PC-3 (cell line): ENCODE data around the gene C9orf40. TPM values are rescaled to one million over a fixed set of nuclear protein-coding genes. Genes with fewer than 3 reads are reported as not detected.

Experiments
- ATAC-seq: fragments of 200-7000 bp; cut with Tn5 transposase; 2 replicates; pipeline ENCODE4 v1.9.1; 2020; ENCODE audit warnings: mild to moderate bottlenecking, moderate library complexity
- BruUV-seq: library from RNA; stranded (reverse); fragments of 400-500 nt; replicated peaks from 2 replicates; lab custom pipeline; 2021; lab: Mats Ljungman, UMichigan
- CTCF ChIA-PET: fragments of 300-600 bp; sonication (Branson Sonifier 250); formaldehyde crosslinking; loops from one replicate; lab custom pipeline; 2022; ENCODE audit warnings: antibody characterized with exemption; lab: Charles Lee
- POLR2A ChIA-PET: fragments of 300-600 bp; sonication (Branson Sonifier 250); formaldehyde crosslinking; loops from one replicate; lab custom pipeline; 2022; ENCODE audit warnings: antibody characterized with exemption; ENCODE audit not compliant: unreplicated experiment; lab: Charles Lee
- DNase-seq: peaks from one replicate; pipeline ENCODE4 v3.0.0-alpha.2; 2015
- H2AFZ ChIP-seq: fragments of 300-600 bp; sonication (generic); 2 replicates; pipeline ENCODE4 v1.6.0; 2016; ENCODE audit warnings: antibody characterized with exemption, low read length
- H3F3A ChIP-seq: fragments of 300-600 bp; sonication (generic); one replicate; pipeline ENCODE4 v1.6.0; 2017; ENCODE audit warnings: antibody characterized with exemption, low read length, control low read depth, mild to moderate bottlenecking; ENCODE audit not compliant: unreplicated experiment
- H3K27ac ChIP-seq: fragments of 300-600 bp; sonication (generic); 2 replicates; pipeline ENCODE4 v1.5.1; 2016; ENCODE audit warnings: mild to moderate bottlenecking, low read length
- H3K27me3 ChIP-seq: fragments of 300-600 bp; sonication (generic); 2 replicates; pipeline ENCODE4 v1.6.1; 2016; ENCODE audit warnings: low read length, mixed read lengths
- H3K36me3 ChIP-seq: fragments of 300-600 bp; sonication (generic); 2 replicates; pipeline ENCODE4 v1.6.1; 2016; ENCODE audit warnings: low read depth, mixed run types, low read length, mixed read lengths
- H3K4me1 ChIP-seq: fragments of 300-600 bp; sonication (generic); 2 replicates; pipeline ENCODE4 v1.5.1; 2016; ENCODE audit warnings: low read length; ENCODE audit not compliant: insufficient read depth
- H3K4me2 ChIP-seq: fragments of 300-600 bp; sonication (generic); 2 replicates; pipeline ENCODE4 v1.6.0; 2016; ENCODE audit warnings: low read length
- H3K4me3 ChIP-seq: fragments of 300-600 bp; sonication (generic); 2 replicates; pipeline ENCODE4 v1.5.1; 2016; ENCODE audit warnings: mild to moderate bottlenecking, low read length, mixed read lengths
- H3K79me2 ChIP-seq: fragments of 300-600 bp; sonication (generic); 2 replicates; pipeline ENCODE4 v1.6.1; 2017; ENCODE audit warnings: low read length, mixed read lengths
- H3K9ac ChIP-seq: fragments of 300-600 bp; sonication (generic); 2 replicates; pipeline ENCODE4 v1.6.0; 2016; ENCODE audit warnings: mild to moderate bottlenecking, low read length
- H3K9me2 ChIP-seq: fragments of 300-600 bp; sonication (generic); replicated peaks from 2 replicates; pipeline ENCODE4 v1.6.1; 2016; ENCODE audit warnings: mixed run types, low read length, mixed read lengths
- H3K9me3 ChIP-seq: fragments of 300-600 bp; sonication (generic); 2 replicates; pipeline ENCODE4 v1.6.1; 2016; ENCODE audit warnings: low read length, mixed read lengths
- H4K20me1 ChIP-seq: fragments of 300-600 bp; sonication (generic); 2 replicates; pipeline ENCODE4 v1.6.1; 2016; ENCODE audit warnings: low read length, mixed read lengths
- EZH2 ChIP-seq: fragments of 300-600 bp; sonication (generic); IDR thresholded peaks from one replicate; pipeline ENCODE4 v1.6.1; 2017; ENCODE audit warnings: antibody characterized with exemption, mild to moderate bottlenecking, low read length; ENCODE audit not compliant: unreplicated experiment
- EZH2phosphoT487 ChIP-seq: fragments of 300-600 bp; sonication (generic); IDR thresholded peaks from 2 replicates; pipeline ENCODE4 v1.6.1; 2018; ENCODE audit warnings: mild to moderate bottlenecking, antibody characterized with exemption, low read length, borderline replicate concordance
- intact Hi-C: fragments of 100-400 bp; cut with micrococcal nuclease; formaldehyde crosslinking; loops from 2 replicates; pipeline ENCODE4 v1.9.0; 2023
- total RNA-seq: library from RNA; depleted of rRNA; stranded (reverse); fragments of >200 nt; gene quantifications from 2 replicates; pipeline ENCODE4 v1.2.3, GENCODE V29; 2014
- TF ChIP-seq, protein P1 (sequence below): fragments of 300-600 bp; sonication (generic); conservative IDR thresholded peaks from 2 replicates; pipeline ENCODE4 v1.5.1; 2017; ENCODE audit warnings: antibody characterized with exemption, low read depth, mild to moderate bottlenecking, low read length

The C9orf40 gene
- total RNA-seq, 1 experiment from 2014 or later = 4.7 TPM

DNA sequence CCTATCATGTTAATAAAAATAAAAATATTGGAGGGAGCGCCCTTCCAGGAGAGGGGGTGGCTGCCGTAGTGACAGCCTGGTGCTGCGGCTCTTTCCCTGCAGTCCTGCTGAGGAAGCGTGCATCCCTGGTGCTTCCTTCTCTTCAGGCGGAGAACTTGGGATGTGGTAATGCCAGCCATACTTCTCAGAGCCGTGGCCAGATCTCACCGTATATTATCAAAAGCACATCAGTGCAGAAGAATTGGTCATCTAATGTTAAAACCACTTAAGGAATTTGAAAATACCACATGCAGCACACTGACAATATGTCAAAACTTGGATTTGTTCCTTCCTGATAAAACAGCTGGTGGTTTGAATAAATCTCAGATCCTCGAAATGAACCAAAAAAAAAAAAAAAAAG is 17.7 kb downstream of the C9orf40 start:
- no peaks in the 10 kb centered on the region for H3F3A ChIP-seq
- H3K4me1 ChIP-seq = no peaks in the 10 kb centered on the region
- H2AFZ ChIP-seq = no peak overlapping the region
- H3K27me3 ChIP-seq = no peaks in the 10 kb centered on the region
- no peaks in the 10 kb centered on the region for H4K20me1 ChIP-seq
- TF ChIP-seq, protein P1, sequence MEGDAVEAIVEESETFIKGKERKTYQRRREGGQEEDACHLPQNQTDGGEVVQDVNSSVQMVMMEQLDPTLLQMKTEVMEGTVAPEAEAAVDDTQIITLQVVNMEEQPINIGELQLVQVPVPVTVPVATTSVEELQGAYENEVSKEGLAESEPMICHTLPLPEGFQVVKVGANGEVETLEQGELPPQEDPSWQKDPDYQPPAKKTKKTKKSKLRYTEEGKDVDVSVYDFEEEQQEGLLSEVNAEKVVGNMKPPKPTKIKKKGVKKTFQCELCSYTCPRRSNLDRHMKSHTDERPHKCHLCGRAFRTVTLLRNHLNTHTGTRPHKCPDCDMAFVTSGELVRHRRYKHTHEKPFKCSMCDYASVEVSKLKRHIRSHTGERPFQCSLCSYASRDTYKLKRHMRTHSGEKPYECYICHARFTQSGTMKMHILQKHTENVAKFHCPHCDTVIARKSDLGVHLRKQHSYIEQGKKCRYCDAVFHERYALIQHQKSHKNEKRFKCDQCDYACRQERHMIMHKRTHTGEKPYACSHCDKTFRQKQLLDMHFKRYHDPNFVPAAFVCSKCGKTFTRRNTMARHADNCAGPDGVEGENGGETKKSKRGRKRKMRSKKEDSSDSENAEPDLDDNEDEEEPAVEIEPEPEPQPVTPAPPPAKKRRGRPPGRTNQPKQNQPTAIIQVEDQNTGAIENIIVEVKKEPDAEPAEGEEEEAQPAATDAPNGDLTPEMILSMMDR = no peak
- no peak for TF ChIP-seq EZH2
- TF ChIP-seq EZH2phosphoT487 = no peak
- H3K27ac ChIP-seq = no peak overlapping the region
- ChIA-PET POLR2A (no interaction called here), CTCF (no interaction called here)
- ATAC-seq = no peak
- intact Hi-C loops = no loop called here
- H3K9me3 ChIP-seq = no peaks in the 10 kb centered on the region
- no peaks in the 10 kb centered on the region for H3K36me3 ChIP-seq
- no peaks in the 10 kb centered on the region for H3K79me2 ChIP-seq
- no peak for DNase-seq
- no TSS peak for BruUV-seq
- H3K4me3 ChIP-seq = no peak overlapping the region
- no peak overlapping the region for H3K9ac ChIP-seq
- no peak overlapping the region for H3K4me2 ChIP-seq
- no peaks in the 10 kb centered on the region for H3K9me2 ChIP-seq

DNA sequence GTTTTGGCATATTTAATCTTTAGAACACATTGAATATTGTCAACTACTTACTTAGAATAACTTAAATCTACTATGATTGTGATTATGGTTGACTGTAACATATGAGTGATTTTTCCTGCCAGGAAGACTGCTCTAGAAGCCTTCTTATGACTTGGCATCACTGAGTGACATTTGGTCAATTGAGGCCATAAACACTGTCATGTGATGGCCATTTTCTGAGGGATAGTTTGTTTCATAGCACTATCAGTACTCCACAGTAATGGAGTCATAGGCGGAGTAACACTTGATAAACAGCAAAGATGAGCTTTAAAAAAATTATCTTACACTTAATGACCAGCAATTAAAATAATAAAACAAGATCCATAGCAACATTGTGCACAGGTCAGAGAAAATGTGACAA is 31.0 kb downstream of the C9orf40 start:
- no peaks in the 10 kb centered on the region for H3K36me3 ChIP-seq
- no TSS peak for BruUV-seq
- CTCF ChIA-PET = no interaction called here
- no peak overlapping the region for H3K4me3 ChIP-seq
- no peak overlapping the region for H3K4me2 ChIP-seq
- no peaks in the 10 kb centered on the region for H3F3A ChIP-seq
- no peaks in the 10 kb centered on the region for H3K9me3 ChIP-seq
- no peaks in the 10 kb centered on the region for H3K4me1 ChIP-seq
- no peak for ATAC-seq
- TF ChIP-seq EZH2 (no peak), EZH2phosphoT487 (no peak)
- TF ChIP-seq, protein P1 = no peak
- H3K9ac ChIP-seq = no peak overlapping the region
- H2AFZ ChIP-seq = no peak overlapping the region
- H4K20me1 ChIP-seq = no peaks in the 10 kb centered on the region
- H3K27me3 ChIP-seq = no peaks in the 10 kb centered on the region
- DNase-seq = no peak
- POLR2A ChIA-PET = no interaction called here
- 0 out of 2 replicates have a peak, but pooled peaks cover 2% of the 10 kb centered on the region for H3K9me2 ChIP-seq
- no peaks in the 10 kb centered on the region for H3K79me2 ChIP-seq
- intact Hi-C loops = no loop called here
- no peak overlapping the region for H3K27ac ChIP-seq

DNA sequence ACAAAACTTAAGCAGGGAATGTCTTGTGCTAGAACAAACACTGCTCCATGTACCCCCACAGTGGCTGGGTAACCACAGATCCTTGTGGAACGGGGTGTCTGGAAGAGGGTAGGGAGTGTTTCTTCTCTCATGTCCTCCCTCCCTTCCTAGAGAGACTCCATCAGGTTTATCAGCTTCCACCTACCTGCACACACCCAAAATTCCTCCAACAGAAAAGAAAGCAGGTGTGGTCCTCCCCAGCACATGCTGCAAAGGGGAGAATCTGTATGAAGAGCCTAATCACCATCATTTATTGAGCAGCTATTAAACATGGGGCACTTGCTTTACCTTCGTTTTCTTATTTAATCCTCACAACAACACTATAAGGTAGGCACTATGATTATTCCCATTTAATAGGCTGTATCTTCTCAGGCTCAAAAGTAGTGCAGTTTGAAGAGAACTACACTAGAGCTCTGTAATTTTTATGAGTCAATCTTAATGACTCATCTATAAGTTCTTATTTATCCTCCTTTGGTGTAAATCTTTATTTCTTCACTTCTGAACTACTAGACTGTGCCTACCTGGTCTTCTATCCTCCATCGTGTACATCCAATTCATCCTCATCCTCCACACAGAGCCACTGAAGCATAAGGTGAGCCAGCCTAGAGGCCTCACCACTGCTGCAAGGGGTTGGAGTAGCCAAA is 31.6 kb downstream of the C9orf40 start:
- POLR2A ChIA-PET = no interaction called here
- no peaks in the 10 kb centered on the region for H4K20me1 ChIP-seq

More for the DNA sequence above, 31.6 kb downstream of the C9orf40 start:
- Histone ChIP-seq H3K27me3 (no peaks in the 10 kb centered on the region), H3K4me2 (no peak overlapping the region), H3K9me3 (no peaks in the 10 kb centered on the region), H2AFZ (no peak overlapping the region), H3K9ac (no peak overlapping the region), H3K27ac (no peak overlapping the region), H3K36me3 (no peaks in the 10 kb centered on the region), H3F3A (no peaks in the 10 kb centered on the region), H3K4me1 (no peaks in the 10 kb centered on the region), H3K79me2 (no peaks in the 10 kb centered on the region), H3K4me3 (no peak overlapping the region), H3K9me2 (0 out of 2 replicates have a peak, but pooled peaks cover 2% of the 10 kb centered on the region)
- no TSS peak for BruUV-seq
- DNase-seq = peak; percentile 18
- TF ChIP-seq, protein P1 = no peak
- TF ChIP-seq EZH2 (no peak), EZH2phosphoT487 (no peak)
- CTCF ChIA-PET = no interaction called here
- intact Hi-C loops = no loop called here
- peak; percentile 49 for ATAC-seq
